Cardiac fibroblast (primary cell): ENCODE data around the gene ATG16L1.

Experiments
- DNase-seq, 2 donors: peaks; one replicate each; pipeline versions ENCODE4 v3.0.0 to v3.0.0-alpha.2; 2010; ENCODE audit warnings: low read depth in 2 of 2
- H3K4me3 ChIP-seq, 2 donors: replicated peaks in 1 of 2; 1 replicate in 1 of 2; 2 replicates in 1 of 2; pipeline ENCODE4 v1.5.1; 2011; ENCODE audit warnings: low read depth in 2 of 2, low read length in 2 of 2, mild to moderate bottlenecking in 2 of 2, moderate library complexity in 1 of 2
- CTCF ChIP-seq: IDR thresholded peaks from one replicate; pipeline ENCODE4 v1.5.1; 2011; ENCODE audit warnings: low read depth, mild to moderate bottlenecking, low read length, inconsistent platforms

The ATG16L1 gene

GRCh38 chr2:233236820-233237589, 14.5 kb upstream of the ATG16L1 start:
- no peak for DNase-seq
- TF ChIP-seq CTCF = no peak
- H3K4me3 ChIP-seq = no peak overlapping the region

- H3K4me3 ChIP-seq = no peak overlapping the region
- TF ChIP-seq CTCF = no peak
- no peak for DNase-seq
Observed at GRCh38 chr2:233240897-233241296, 10.6 kb upstream of the ATG16L1 start.

- no peak overlapping the region for H3K4me3 ChIP-seq
- no peak for DNase-seq
- TF ChIP-seq CTCF = no peak
Observed at GRCh38 chr2:233241803-233242202, 9.7 kb upstream of the ATG16L1 start.

GRCh38 chr2:233242231-233242927, 9.1 kb upstream of the ATG16L1 start:
- peak in 1 of 2 donors; percentile 59 for DNase-seq
- no peak for TF ChIP-seq CTCF
- H3K4me3 ChIP-seq = no peak overlapping the region

GRCh38 chr2:233243348-233243747, 8.1 kb upstream of the ATG16L1 start:
- TF ChIP-seq CTCF = no peak
- no peak overlapping the region for H3K4me3 ChIP-seq
- no peak for DNase-seq

GRCh38 chr2:233244818-233245217, 6.7 kb upstream of the ATG16L1 start:
- peak in 1 of 2 donors; percentile 54 for DNase-seq
- TF ChIP-seq CTCF = no peak
- no peak overlapping the region for H3K4me3 ChIP-seq
